Measurements from ENCODE around the gene PWP1.
"Not testable (repeated sequence)": the region's sequence is repeated elsewhere in the genome, so short reads cannot be mapped to it uniquely, and the experiment has no call there.

Gene PWP1

GRCh38 chr12:107668320-107669098 is 17.1 kb upstream of the PWP1 start:
- DNase-seq, result no peak

GRCh38 chr12:107669946-107670345 is 15.7 kb upstream of the PWP1 start:
- no peak for DNase-seq

- no peak for DNase-seq
Measured at GRCh38 chr12:107670999-107671643, 14.5 kb upstream of the PWP1 start.

- no peak for DNase-seq
Measured at GRCh38 chr12:107677671-107678070, 7.9 kb upstream of the PWP1 start.

GRCh38 chr12:107679336-107679735 is 6.3 kb upstream of the PWP1 start:
- DNase-seq, result no peak

- DNase-seq, result no peak
Measured at GRCh38 chr12:107681455-107681835, 4.2 kb upstream of the PWP1 start.

GRCh38 chr12:107681836-107682820 is 3.5 kb upstream of the PWP1 start:
- DNase-seq, result no peak

- DNase-seq, result peak in 1 of 2 experiments; percentile 13
Measured at GRCh38 chr12:107684029-107684795, 1.4 kb upstream of the PWP1 start.

GRCh38 chr12:107684990-107685359 is 624 bp upstream of the PWP1 start:
- DNase-seq, result peak in 1 of 2 experiments; percentile 67

GRCh38 chr12:107695772-107696171 is 10.2 kb downstream of the PWP1 start:
- DNase-seq, result peak in 1 of 2 experiments; percentile 16

- DNase-seq, result no peak
Measured at GRCh38 chr12:107702106-107702505, 16.5 kb downstream of the PWP1 start.

- DNase-seq, result no peak
Measured at GRCh38 chr12:107704041-107704440, 18.4 kb downstream of the PWP1 start.

- not testable (repeated sequence) for DNase-seq
Measured at GRCh38 chr12:107705522-107705921, 19.9 kb downstream of the PWP1 start.

- no peak for DNase-seq
Measured at GRCh38 chr12:107715780-107716179, 30.2 kb downstream of the PWP1 start.

- DNase-seq, result no peak
Measured at GRCh38 chr12:107718606-107719005, 33.0 kb downstream of the PWP1 start.

- not testable (repeated sequence) for DNase-seq
Measured at GRCh38 chr12:107727327-107727726, 41.7 kb downstream of the PWP1 start.

- DNase-seq, result not testable (repeated sequence)
Measured at GRCh38 chr12:107727742-107728141, 42.1 kb downstream of the PWP1 start.

GRCh38 chr12:107730618-107731341 is 45.2 kb downstream of the PWP1 start:
- DNase-seq, result no peak

GRCh38 chr12:107731366-107731765 is 45.8 kb downstream of the PWP1 start:
- no peak for DNase-seq

GRCh38 chr12:107732365-107732764 is 46.8 kb downstream of the PWP1 start:
- DNase-seq, result no peak

- no peak for DNase-seq
Measured at GRCh38 chr12:107734139-107734538, 48.5 kb downstream of the PWP1 start.

GRCh38 chr12:107735763-107736162 is 50.2 kb downstream of the PWP1 start:
- no peak for DNase-seq

All from NCI-H2081 (cell line).